HepG2 (cell line): ENCODE results near the gene RAB5B. TPM values are rescaled to one million over a fixed set of nuclear protein-coding genes. Genes with fewer than 3 reads are reported as not detected.
A peak's percentile ranks its signal among the peaks of the same experiment; 100 is the strongest.

Experiments used
- ELF3 ChIP-seq: IDR thresholded peaks from 2 replicates; pipeline ENCODE4 v1.6.1; 2016; ENCODE audit warnings: missing genetic modification reagents, missing compliant biosample characterization
- KLF12 ChIP-seq: sonication (generic); formaldehyde crosslinking; IDR thresholded peaks from 2 replicates; pipeline ENCODE4 v1.4.0; 2020; ENCODE audit warnings: missing genetic modification reagents, borderline replicate concordance
- MIXL1 ChIP-seq: IDR thresholded peaks from 2 replicates; pipeline ENCODE4 v1.6.1; 2016
- NFIC ChIP-seq: IDR thresholded peaks from 2 replicates; pipeline ENCODE4 v1.6.1; 2012; ENCODE audit warnings: mild to moderate bottlenecking, low read length, inconsistent platforms
- NFYC ChIP-seq: IDR thresholded peaks from 2 replicates; pipeline ENCODE4 v1.6.1; 2016; ENCODE audit warnings: missing genetic modification reagents, missing compliant biosample characterization
- U2AF1 ChIP-seq: fragments of 200-400 bp; formaldehyde crosslinking; optimal IDR thresholded peaks from 2 replicates; pipeline ENCODE3; 2017; ENCODE audit warnings: mild to moderate bottlenecking, low read depth, low read length
- YEATS2 ChIP-seq: sonication (generic); formaldehyde crosslinking; IDR thresholded peaks from 2 replicates; pipeline ENCODE4 v1.4.0; 2020; ENCODE audit warnings: missing genetic modification reagents, borderline replicate concordance
- ZNF292 ChIP-seq: sonication (generic); formaldehyde crosslinking; IDR thresholded peaks from 2 replicates; pipeline ENCODE4 v1.8.1; 2022; ENCODE audit warnings: mild to moderate bottlenecking, low read depth, missing genetic modification reagents, borderline replicate concordance
- ZNF317 ChIP-seq: sonication (generic); formaldehyde crosslinking; IDR thresholded peaks from 2 replicates; pipeline ENCODE4 v1.5.0; 2020; ENCODE audit warnings: mild to moderate bottlenecking, missing genetic modification reagents
- ZNF331 ChIP-seq: sonication (generic); formaldehyde crosslinking; IDR thresholded peaks from 2 replicates; pipeline ENCODE4 v1.4.0; 2020; ENCODE audit warnings: missing genetic modification reagents
- ZNF543 ChIP-seq: sonication (generic); formaldehyde crosslinking; IDR thresholded peaks from 2 replicates; pipeline ENCODE4 v1.4.0; 2020; ENCODE audit warnings: mild to moderate bottlenecking, missing genetic modification reagents
- ZNF773 ChIP-seq: sonication (generic); formaldehyde crosslinking; IDR thresholded peaks from 2 replicates; pipeline ENCODE4 v1.4.0; 2020; ENCODE audit warnings: missing genetic modification reagents, borderline replicate concordance
- ZNF782 ChIP-seq: sonication (generic); formaldehyde crosslinking; IDR thresholded peaks from 2 replicates; pipeline ENCODE4 v1.4.0; 2020; ENCODE audit warnings: missing genetic modification reagents, mild to moderate bottlenecking, borderline replicate concordance
- ZZZ3 ChIP-seq: sonication (generic); formaldehyde crosslinking; IDR thresholded peaks from 2 replicates; pipeline ENCODE4 v1.4.0; 2020; ENCODE audit warnings: missing genetic modification reagents, mild to moderate bottlenecking, borderline replicate concordance
- polyA plus RNA-seq, 8 experiments: library from polyadenylated mRNA; depleted of rRNA in 3 of 8; stranded (reverse) in 7 of 8; unstranded in 1 of 8; fragments of >200 nt; fragmentation: Illumina TruSeq in 4 of 8; extraction: Trizol in 4 of 8; gene quantifications; 2 replicates each; pipeline versions ENCODE4 v1.2.1 to v1.2.3, GENCODE V29; 2011 to 2016; ENCODE audit warnings: low read depth in 4 of 8, missing spikeins in 1 of 8, mixed read lengths in 1 of 8; ENCODE audit not compliant: insufficient read depth in 1 of 8
- total RNA-seq, 5 experiments: library from RNA; depleted of rRNA; stranded (reverse); fragments of >200 nt; fragmentation: Illumina TruSeq; extraction: Trizol; gene quantifications; 2 replicates each; pipeline ENCODE4 v1.2.3, GENCODE V29; 2016; ENCODE audit warnings: low read depth in 1 of 5
- TF ChIP-seq, protein P1 (sequence below): sonication (generic); formaldehyde crosslinking; IDR thresholded peaks from 2 replicates; pipeline ENCODE4 v1.4.0; 2020; ENCODE audit warnings: missing genetic modification reagents
- TF ChIP-seq, protein P2 (sequence below): sonication (generic); formaldehyde crosslinking; IDR thresholded peaks from 2 replicates; pipeline ENCODE4 v1.5.0; 2020; ENCODE audit warnings: mild to moderate bottlenecking, missing genetic modification reagents
- TF ChIP-seq, protein P3 (sequence below): sonication (generic); formaldehyde crosslinking; IDR thresholded peaks from 2 replicates; pipeline ENCODE4 v1.4.0; 2020; ENCODE audit warnings: mild to moderate bottlenecking, missing genetic modification reagents
- TF ChIP-seq, protein P4 (sequence below): sonication (generic); formaldehyde crosslinking; IDR thresholded peaks from 2 replicates; pipeline ENCODE4 v1.8.1; 2023; ENCODE audit warnings: missing genetic modification reagents, inconsistent platforms, borderline replicate concordance
- TF ChIP-seq, protein P5 (sequence below): sonication (generic); formaldehyde crosslinking; IDR thresholded peaks from 2 replicates; pipeline ENCODE4 v1.4.0; 2020; ENCODE audit warnings: low read depth, mild to moderate bottlenecking, missing genetic modification reagents

Gene RAB5B
- total and polyA plus RNA-seq, 2 of the 13 experiments (the other 11 are each of a cell fraction or from before 2014, with no cell fraction given), result 26.0 to 68.3 TPM

DNA sequence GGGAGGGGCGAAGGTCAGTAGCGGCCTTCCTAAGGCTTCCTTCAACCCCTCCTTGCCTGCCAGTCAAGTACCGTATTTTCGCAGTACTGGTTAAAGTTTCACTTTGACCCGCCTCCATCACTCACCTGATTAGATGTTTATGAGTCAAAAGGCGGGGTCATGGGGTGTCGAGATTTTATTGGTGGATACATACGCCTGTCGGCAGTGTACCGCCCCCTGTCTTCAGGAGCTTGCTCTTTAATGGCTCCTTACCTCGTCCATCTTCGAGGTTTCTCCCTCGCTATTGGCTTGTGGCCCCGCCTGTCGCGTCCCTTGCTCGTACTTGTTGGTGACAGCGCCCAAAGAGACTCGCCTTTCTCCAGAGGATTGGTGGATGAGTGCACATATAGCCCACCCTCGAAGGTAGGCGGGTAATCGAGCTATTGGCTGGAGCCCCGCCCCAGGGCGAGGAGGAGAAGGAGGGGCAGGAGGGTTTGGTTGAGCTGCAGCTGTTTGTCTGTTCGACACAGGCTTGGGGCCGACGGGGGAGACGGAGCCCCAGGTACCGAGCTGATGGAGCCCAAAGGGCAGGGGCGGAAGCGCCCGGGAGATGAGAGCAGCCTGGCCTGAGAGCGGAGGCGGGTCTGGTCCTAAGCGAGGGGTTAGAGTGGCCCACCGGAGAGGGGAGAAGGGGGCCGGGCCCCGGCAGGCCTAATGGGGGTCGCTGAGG lies at the start of gene RAB5B (continued):
- TF ChIP-seq, protein P1, sequence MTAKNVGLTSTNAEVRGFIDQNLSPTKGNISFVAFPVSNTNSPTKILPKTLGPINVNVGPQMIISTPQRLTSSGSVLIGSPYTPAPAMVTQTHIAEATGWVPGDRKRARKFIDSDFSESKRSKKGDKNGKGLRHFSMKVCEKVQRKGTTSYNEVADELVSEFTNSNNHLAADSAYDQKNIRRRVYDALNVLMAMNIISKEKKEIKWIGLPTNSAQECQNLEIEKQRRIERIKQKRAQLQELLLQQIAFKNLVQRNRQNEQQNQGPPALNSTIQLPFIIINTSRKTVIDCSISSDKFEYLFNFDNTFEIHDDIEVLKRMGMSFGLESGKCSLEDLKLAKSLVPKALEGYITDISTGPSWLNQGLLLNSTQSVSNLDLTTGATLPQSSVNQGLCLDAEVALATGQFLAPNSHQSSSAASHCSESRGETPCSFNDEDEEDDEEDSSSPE (CRISPR knock-in tag), result peak; percentile 84
- TF ChIP-seq MIXL1, result peak; percentile 81; the same call in 1 of the 2 replicates
- TF ChIP-seq ZZZ3 (CRISPR knock-in tag), result peak; percentile 32; the same call in 1 of the 2 replicates
- TF ChIP-seq NFYC (CRISPR knock-in tag), result peak; percentile 99
- TF ChIP-seq ZNF317, result peak; percentile 62; the same call in 1 of the 2 replicates
- peak; percentile 70; the same call in 1 of the 2 replicates for TF ChIP-seq ZNF773 (CRISPR knock-in tag)
- TF ChIP-seq KLF12 (CRISPR knock-in tag), result peak; percentile 84
- peak; percentile 92 for TF ChIP-seq YEATS2 (CRISPR knock-in tag)
- peak; percentile 40; the same call in 1 of the 2 replicates for TF ChIP-seq ELF3 (CRISPR knock-in tag)
- TF ChIP-seq ZNF782 (CRISPR knock-in tag), result peak; percentile 48; the same call in 1 of the 2 replicates
- no peak for TF ChIP-seq U2AF1
- TF ChIP-seq, protein P2, sequence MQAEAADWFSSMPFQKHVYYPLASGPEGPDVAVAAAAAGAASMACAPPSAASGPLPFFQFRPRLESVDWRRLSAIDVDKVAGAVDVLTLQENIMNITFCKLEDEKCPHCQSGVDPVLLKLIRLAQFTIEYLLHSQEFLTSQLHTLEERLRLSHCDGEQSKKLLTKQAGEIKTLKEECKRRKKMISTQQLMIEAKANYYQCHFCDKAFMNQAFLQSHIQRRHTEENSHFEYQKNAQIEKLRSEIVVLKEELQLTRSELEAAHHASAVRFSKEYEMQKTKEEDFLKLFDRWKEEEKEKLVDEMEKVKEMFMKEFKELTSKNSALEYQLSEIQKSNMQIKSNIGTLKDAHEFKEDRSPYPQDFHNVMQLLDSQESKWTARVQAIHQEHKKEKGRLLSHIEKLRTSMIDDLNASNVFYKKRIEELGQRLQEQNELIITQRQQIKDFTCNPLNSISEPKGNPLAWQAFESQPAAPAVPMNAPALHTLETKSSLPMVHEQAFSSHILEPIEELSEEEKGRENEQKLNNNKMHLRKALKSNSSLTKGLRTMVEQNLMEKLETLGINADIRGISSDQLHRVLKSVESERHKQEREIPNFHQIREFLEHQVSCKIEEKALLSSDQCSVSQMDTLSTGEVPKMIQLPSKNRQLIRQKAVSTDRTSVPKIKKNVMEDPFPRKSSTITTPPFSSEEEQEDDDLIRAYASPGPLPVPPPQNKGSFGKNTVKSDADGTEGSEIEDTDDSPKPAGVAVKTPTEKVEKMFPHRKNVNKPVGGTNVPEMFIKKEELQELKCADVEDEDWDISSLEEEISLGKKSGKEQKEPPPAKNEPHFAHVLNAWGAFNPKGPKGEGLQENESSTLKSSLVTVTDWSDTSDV (CRISPR knock-in tag), result peak; percentile 75; the same call in 1 of the 2 replicates
- TF ChIP-seq NFIC, result no peak
- TF ChIP-seq ZNF331, result peak; percentile 57; the same call in 1 of the 2 replicates
- TF ChIP-seq, protein P3, sequence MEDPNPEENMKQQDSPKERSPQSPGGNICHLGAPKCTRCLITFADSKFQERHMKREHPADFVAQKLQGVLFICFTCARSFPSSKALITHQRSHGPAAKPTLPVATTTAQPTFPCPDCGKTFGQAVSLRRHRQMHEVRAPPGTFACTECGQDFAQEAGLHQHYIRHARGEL (CRISPR knock-in tag), result no peak
- TF ChIP-seq, protein P4, sequence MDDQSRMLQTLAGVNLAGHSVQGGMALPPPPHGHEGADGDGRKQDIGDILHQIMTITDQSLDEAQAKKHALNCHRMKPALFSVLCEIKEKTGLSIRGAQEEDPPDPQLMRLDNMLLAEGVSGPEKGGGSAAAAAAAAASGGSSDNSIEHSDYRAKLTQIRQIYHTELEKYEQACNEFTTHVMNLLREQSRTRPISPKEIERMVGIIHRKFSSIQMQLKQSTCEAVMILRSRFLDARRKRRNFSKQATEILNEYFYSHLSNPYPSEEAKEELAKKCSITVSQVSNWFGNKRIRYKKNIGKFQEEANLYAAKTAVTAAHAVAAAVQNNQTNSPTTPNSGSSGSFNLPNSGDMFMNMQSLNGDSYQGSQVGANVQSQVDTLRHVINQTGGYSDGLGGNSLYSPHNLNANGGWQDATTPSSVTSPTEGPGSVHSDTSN (CRISPR knock-in tag), result peak; percentile 97; the same call in 1 of the 2 replicates
- TF ChIP-seq, protein P5, sequence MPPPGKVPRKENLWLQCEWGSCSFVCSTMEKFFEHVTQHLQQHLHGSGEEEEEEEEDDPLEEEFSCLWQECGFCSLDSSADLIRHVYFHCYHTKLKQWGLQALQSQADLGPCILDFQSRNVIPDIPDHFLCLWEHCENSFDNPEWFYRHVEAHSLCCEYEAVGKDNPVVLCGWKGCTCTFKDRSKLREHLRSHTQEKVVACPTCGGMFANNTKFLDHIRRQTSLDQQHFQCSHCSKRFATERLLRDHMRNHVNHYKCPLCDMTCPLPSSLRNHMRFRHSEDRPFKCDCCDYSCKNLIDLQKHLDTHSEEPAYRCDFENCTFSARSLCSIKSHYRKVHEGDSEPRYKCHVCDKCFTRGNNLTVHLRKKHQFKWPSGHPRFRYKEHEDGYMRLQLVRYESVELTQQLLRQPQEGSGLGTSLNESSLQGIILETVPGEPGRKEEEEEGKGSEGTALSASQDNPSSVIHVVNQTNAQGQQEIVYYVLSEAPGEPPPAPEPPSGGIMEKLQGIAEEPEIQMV (CRISPR knock-in tag), result peak; percentile 85
- TF ChIP-seq ZNF292, result peak; percentile 60; the same call in 1 of the 2 replicates
- peak; percentile 66; the same call in 1 of the 2 replicates for TF ChIP-seq ZNF543 (CRISPR knock-in tag)
